Endodermal cell (in vitro differentiated cells): ENCODE measurements around the gene NIPAL4. TPM values are rescaled to one million over a fixed set of nuclear protein-coding genes. Genes with fewer than 3 reads are reported as not detected.

Experiments
- DNase-seq: peaks from one replicate; pipeline ENCODE4 v3.0.0-alpha.2; 2017
- H3K27ac ChIP-seq: 2 replicates; pipeline ENCODE4 v1.5.1; 2013; ENCODE audit warnings: mild to moderate bottlenecking, low read depth, low read length, moderate library complexity
- H3K27me3 ChIP-seq: 2 replicates; pipeline ENCODE4 v1.6.1; 2013; ENCODE audit warnings: mild to moderate bottlenecking, low read length, moderate library complexity; ENCODE audit not compliant: insufficient read depth, control insufficient read depth, poor library complexity, severe bottlenecking
- H3K36me3 ChIP-seq: 2 replicates; pipeline ENCODE4 v1.7.0; 2013; ENCODE audit warnings: mild to moderate bottlenecking, low read length, moderate library complexity; ENCODE audit not compliant: control insufficient read depth, insufficient read depth
- H3K4me1 ChIP-seq: one replicate; pipeline ENCODE4 v1.7.0; 2013; ENCODE audit warnings: low read length; ENCODE audit not compliant: control insufficient read depth, insufficient read depth
- H3K4me3 ChIP-seq: 2 replicates; pipeline ENCODE4 v1.5.1; 2013; ENCODE audit warnings: mild to moderate bottlenecking, low read length, moderate library complexity
- H3K9ac ChIP-seq: 2 replicates; pipeline ENCODE4 v1.6.1; 2013; ENCODE audit warnings: mild to moderate bottlenecking, low read length, moderate library complexity; ENCODE audit not compliant: poor library complexity, severe bottlenecking; ENCODE audit errors: extremely low read depth
- H3K9me3 ChIP-seq: 2 replicates; pipeline ENCODE4 v1.6.1; 2013; ENCODE audit warnings: mild to moderate bottlenecking, low read length, moderate library complexity; ENCODE audit not compliant: control insufficient read depth
- H3K27ac Mint-ChIP-seq: 2 replicates; pipeline ENCODE4 v1.8.0; 2020; ENCODE audit warnings: mixed read lengths
- H3K27me3 Mint-ChIP-seq: 2 replicates; pipeline ENCODE4 v1.8.0; 2021; ENCODE audit warnings: mild to moderate bottlenecking, mixed read lengths; ENCODE audit not compliant: insufficient read depth
- H3K36me3 Mint-ChIP-seq: 2 replicates; pipeline ENCODE4 v1.8.0; 2020; ENCODE audit warnings: low read depth, mixed read lengths
- H3K4me1 Mint-ChIP-seq: 2 replicates; pipeline ENCODE4 v1.8.0; 2020; ENCODE audit warnings: mixed read lengths
- H3K4me3 Mint-ChIP-seq: 2 replicates; pipeline ENCODE4 v1.8.0; 2020; ENCODE audit warnings: mild to moderate bottlenecking, moderate library complexity, mixed read lengths
- H3K9me3 Mint-ChIP-seq: 2 replicates; pipeline ENCODE4 v1.8.0; 2020; ENCODE audit warnings: mild to moderate bottlenecking, mixed read lengths
- WGBS, 2 experiments: methylation state at CpG; one replicate each; pipeline versions ENCODE4 v1.1.5 to v1.1.7; 2013; ENCODE audit warnings: missing lambda C conversion rate in 2 of 2, mixed read lengths in 1 of 2; ENCODE audit not compliant: insufficient coverage in 1 of 2, insufficient read length in 1 of 2; 5-methylcytosine and 5-hydroxymethylcytosine counted together
- total RNA-seq, 2 donors: library from RNA; stranded (reverse); fragmentation: NEBNext Ultra II Directional in 1 of 2; extraction: Animal tissue kit (Norgen Biotek cat#: 25700) in 1 of 2; gene quantifications; 2 replicates in 1 of 2; 3 replicates in 1 of 2; pipeline ENCODE4 v1.2.1, GENCODE V29; 2021
- TF ChIP-seq, protein P1 (sequence below): fragments of 200-600 bp; sonication (generic); conservative IDR thresholded peaks from 2 replicates; pipeline ENCODE4 v1.5.0; 2021; ENCODE audit warnings: antibody characterized with exemption, mild to moderate bottlenecking

Gene NIPAL4
- total RNA-seq, 2 donors from 2014 or later, result not detected

DNA sequence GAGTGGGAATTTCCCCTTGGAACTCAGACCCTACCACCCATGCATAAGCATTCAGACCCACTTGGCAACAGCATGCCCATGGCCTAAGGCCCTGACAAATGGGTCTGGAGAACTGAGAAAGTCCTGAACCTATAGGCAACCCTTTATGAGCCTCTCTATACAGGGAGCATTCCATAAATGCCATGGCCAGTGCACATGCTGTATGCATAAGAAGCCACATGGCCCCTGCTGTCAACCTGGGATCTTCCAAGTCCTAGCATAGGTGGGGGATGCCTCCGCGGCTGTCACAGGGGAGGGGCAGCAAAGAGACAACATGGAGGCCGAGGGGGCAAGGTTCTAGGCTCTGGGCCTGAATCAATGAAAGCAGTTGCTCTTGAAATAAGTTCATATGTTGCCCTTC is 8.2 kb upstream of the NIPAL4 start:
- Histone ChIP-seq H3K4me1 (no peaks in the 10 kb centered on the region), H3K27ac (no peak overlapping the region), H3K27me3 (no peaks in the 10 kb centered on the region), H3K9me3 (no peaks in the 10 kb centered on the region), H3K4me3 (no peak overlapping the region), H3K9ac (no peak overlapping the region), H3K36me3 (no peaks in the 10 kb centered on the region)
- no peak overlapping the region for H3K27ac Mint-ChIP-seq
- 68 to 90% methylated on average over 3 of the region's 3 CpGs for WGBS, 2 experiments
- H3K4me3 Mint-ChIP-seq, result no peak overlapping the region
- no peaks in the 10 kb centered on the region for H3K4me1 Mint-ChIP-seq
- peaks cover 10% of the 10 kb centered on the region for H3K27me3 Mint-ChIP-seq
- no peak for DNase-seq
- H3K36me3 Mint-ChIP-seq, result no peaks in the 10 kb centered on the region
- TF ChIP-seq, protein P1, sequence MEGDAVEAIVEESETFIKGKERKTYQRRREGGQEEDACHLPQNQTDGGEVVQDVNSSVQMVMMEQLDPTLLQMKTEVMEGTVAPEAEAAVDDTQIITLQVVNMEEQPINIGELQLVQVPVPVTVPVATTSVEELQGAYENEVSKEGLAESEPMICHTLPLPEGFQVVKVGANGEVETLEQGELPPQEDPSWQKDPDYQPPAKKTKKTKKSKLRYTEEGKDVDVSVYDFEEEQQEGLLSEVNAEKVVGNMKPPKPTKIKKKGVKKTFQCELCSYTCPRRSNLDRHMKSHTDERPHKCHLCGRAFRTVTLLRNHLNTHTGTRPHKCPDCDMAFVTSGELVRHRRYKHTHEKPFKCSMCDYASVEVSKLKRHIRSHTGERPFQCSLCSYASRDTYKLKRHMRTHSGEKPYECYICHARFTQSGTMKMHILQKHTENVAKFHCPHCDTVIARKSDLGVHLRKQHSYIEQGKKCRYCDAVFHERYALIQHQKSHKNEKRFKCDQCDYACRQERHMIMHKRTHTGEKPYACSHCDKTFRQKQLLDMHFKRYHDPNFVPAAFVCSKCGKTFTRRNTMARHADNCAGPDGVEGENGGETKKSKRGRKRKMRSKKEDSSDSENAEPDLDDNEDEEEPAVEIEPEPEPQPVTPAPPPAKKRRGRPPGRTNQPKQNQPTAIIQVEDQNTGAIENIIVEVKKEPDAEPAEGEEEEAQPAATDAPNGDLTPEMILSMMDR, result no peak
- no peaks in the 10 kb centered on the region for H3K9me3 Mint-ChIP-seq

DNA sequence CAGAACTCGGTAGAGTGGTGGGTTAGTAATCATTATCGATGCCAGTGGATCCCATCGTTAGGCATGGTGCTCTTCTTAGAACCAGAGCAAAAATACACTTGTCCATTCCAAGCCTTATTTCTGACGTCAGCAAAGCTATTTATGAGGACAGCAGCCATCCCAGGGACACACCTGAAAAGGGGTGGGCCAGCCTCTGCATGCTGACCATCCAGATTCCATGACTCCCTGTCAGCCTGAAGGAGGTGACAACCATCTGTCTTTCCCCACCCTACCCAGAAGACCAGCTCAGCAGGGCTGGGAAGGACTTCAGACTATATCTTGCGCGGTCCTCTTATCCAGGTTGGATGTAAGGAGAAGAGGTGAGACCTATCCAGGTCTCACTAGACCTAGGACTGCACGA is 5.7 kb upstream of the NIPAL4 start:
- no peaks in the 10 kb centered on the region for H3K9me3 Mint-ChIP-seq
- Histone ChIP-seq H3K4me1 (no peaks in the 10 kb centered on the region), H3K9me3 (no peaks in the 10 kb centered on the region), H3K27me3 (peaks cover 14% of the 10 kb centered on the region), H3K27ac (no peak overlapping the region), H3K36me3 (no peaks in the 10 kb centered on the region), H3K4me3 (no peak overlapping the region), H3K9ac (no peak overlapping the region)
- no peak for DNase-seq
- no peaks in the 10 kb centered on the region for H3K36me3 Mint-ChIP-seq
- no peak overlapping the region for H3K27ac Mint-ChIP-seq
- H3K27me3 Mint-ChIP-seq, result peaks cover 27% of the 10 kb centered on the region
- H3K4me3 Mint-ChIP-seq, result no peak overlapping the region
- no peaks in the 10 kb centered on the region for H3K4me1 Mint-ChIP-seq
- 90 to 91% methylated on average over 4 to 7 of the region's 7 CpGs for WGBS, 2 experiments
- TF ChIP-seq, protein P1, result no peak

DNA sequence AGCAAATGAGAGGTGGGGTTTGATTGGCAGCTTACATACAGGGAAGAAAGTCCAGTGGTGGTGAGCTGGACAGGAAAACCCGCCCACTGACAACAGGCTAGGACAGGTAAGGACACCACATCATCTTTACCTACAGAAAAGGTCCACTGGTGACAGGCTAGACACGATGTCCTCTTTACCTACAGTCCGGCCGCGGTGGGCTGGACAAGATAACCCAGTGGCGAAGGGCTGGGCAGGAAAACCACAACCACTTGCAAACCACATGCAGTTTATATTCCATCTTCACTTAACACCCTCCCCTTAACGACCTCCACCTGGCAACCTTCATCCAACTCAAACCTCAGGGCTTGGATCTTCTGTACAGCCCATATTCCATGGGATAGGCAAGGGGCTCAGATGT is 5.0 kb upstream of the NIPAL4 start:
- Mint-ChIP-seq H3K36me3 (no peaks in the 10 kb centered on the region), H3K4me1 (no peaks in the 10 kb centered on the region), H3K27ac (no peak overlapping the region), H3K9me3 (no peaks in the 10 kb centered on the region), H3K27me3 (peaks cover 33% of the 10 kb centered on the region), H3K4me3 (no peak overlapping the region)
- no peak overlapping the region for H3K9ac ChIP-seq
- no peaks in the 10 kb centered on the region for H3K9me3 ChIP-seq
- H3K27me3 ChIP-seq, result peaks cover 22% of the 10 kb centered on the region
- DNase-seq, result no peak
- TF ChIP-seq, protein P1, result no peak
- WGBS, 2 experiments, result 83 to 91% methylated on average over 6 to 7 of the region's 7 CpGs
- H3K27ac ChIP-seq, result no peak overlapping the region
- H3K4me1 ChIP-seq, result no peaks in the 10 kb centered on the region
- H3K36me3 ChIP-seq, result no peaks in the 10 kb centered on the region
- no peak overlapping the region for H3K4me3 ChIP-seq
